HG03108 (cell line): ENCODE data around the gene TNFRSF14.
"Not testable (repeated sequence)": the region's sequence is repeated elsewhere in the genome, so short reads cannot be mapped to it uniquely, and the experiment has no call there.

ENCODE experiments used
- ATAC-seq: cut with Tn5 transposase; IDR thresholded peaks from one replicate; pipeline ENCODE4 v1.9.1; 2021; ENCODE audit warnings: moderate library complexity; ENCODE audit not compliant: unreplicated experiment

Gene TNFRSF14

GRCh38 chr1:2566101-2567045 lies 10.2 kb downstream of the TNFRSF14 start:
- ATAC-seq: no peak

DNA sequence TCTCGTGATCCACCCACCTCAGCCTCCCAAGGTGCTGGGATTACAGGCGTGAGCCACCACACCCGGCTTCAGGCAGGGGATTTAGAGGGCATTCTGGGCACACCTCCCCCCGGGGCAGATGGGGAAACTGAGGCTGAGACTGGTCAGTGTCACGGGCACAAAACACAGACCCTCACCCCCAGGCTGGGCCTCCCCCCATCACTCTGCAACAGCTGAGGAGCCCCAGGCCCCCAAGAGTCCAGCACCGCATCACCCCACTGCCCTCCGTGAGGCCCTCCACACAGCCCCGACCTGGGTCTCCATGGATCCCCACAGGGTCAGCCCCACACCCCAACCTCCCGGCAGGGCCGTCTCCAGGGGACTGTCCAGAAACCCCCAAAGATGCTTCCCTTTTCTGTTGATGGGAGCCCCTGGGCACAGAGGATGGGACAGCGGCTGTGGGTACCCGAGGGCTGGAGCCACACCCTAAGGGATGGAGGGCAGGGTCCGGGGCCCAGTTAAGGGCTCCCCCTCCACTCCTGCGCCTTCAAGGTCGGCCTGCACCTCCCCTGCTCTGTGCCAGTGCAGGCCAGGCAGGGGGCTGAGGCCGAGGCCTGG lies 11.0 kb downstream of the TNFRSF14 start:
- no peak for ATAC-seq

- ATAC-seq: not testable (repeated sequence)
These were observed 12.1 kb downstream of the TNFRSF14 start for GRCh38 chr1:2568187-2568816.

DNA sequence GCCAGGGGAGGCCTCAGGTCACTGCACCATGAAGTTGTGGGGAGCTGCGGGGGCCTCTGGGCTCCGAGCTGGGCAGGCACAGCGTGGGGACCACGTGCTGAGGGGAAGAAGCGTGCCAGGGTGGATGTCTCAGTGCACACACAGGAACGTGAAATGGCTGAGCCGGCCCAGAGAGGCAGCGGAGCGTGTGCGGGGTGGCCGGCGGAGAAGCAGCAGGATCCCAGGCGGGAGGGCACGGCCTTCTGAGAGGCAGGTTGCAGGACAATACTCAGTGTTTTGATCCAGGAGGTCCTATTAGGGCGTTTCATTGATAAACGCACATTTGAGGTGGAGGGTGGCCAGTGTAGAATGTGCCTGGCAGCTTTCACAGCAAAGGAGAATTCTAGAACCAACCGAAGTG lies 12.9 kb downstream of the TNFRSF14 start:
- no peak for ATAC-seq

GRCh38 chr1:2569703-2570102 lies 13.5 kb downstream of the TNFRSF14 start:
- ATAC-seq: not testable (repeated sequence)

DNA sequence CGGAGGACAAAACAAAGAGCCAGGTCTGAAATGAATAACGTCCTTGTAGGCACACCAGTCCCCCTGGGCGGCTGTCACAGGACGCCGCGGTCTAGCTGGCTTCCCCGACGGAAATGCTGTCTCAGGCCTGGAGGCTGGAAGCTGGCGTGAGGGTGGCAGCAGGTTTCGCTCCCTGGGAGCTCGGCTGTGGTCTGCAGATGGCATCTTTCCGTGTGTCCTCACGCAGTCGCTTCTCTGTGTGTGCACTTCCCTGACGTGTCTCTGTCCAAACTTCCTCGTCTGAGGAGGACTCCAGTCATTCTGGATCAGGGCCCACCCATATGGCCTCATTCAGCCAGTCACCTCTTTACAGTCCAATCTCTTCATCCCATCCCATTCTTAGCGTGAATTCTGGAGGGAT lies 14.2 kb downstream of the TNFRSF14 start:
- no peak for ATAC-seq

DNA sequence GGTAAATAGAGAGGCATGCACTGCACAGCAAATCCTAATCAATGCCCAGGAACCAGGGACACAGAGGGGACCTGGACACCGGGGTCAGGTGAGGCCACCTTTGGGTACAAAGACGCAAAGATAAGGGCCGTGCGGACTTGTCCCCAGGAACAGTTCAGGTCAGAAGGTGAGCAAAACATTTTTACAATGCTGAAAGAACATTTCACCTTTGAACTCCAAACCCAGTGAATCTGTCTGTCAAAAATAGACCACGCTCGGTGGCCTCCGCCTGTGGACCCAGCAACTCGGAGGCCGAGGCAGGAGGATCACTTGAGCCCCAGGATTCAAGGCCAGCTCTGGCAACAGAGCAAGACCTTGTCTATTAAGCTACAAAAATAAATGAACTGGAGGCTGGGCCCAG lies 15.2 kb downstream of the TNFRSF14 start:
- no peak for ATAC-seq

DNA sequence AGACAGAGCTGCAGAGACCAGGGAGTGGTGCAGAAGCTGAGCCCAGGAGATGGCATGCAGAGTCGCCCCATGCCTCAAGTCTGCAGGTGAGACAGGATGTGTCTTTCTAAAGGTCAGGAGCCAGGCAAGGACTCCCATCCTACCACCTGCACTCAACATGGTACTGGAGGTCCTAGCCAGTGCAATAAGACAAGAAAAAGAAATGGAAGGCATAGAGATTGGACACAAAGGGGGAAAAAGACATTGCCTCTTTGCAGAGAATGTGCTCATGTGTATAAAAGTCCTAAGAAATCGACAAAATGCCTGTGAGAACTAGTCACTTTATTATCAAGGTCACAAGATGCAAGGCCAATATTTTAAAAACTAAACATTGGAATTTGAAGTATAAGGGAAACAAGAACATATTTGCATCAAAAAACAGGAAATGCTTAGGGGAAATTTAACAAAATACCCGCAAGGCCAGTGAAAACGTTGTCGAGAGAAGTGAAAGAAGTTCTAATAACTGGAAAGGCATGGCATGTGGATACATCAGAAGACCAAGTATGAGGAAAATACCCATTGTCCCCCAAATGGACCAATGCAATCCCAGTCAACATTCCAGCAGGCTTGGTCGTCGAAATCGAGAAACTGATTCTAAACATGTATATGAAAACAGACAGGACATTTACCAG lies 17.2 kb downstream of the TNFRSF14 start:
- ATAC-seq: no peak

- no peak for ATAC-seq
These were observed 18.2 kb downstream of the TNFRSF14 start for GRCh38 chr1:2574350-2574749.

GRCh38 chr1:2575801-2576663 lies 19.9 kb downstream of the TNFRSF14 start:
- ATAC-seq: no peak

GRCh38 chr1:2577565-2578075 lies 21.4 kb downstream of the TNFRSF14 start:
- peak; percentile 22 for ATAC-seq

- ATAC-seq: no peak
These were observed 22.6 kb downstream of the TNFRSF14 start for GRCh38 chr1:2578758-2579118.

- ATAC-seq: no peak
These were observed 24.5 kb downstream of the TNFRSF14 start for GRCh38 chr1:2580691-2581090.

GRCh38 chr1:2582391-2582790 lies 26.2 kb downstream of the TNFRSF14 start:
- no peak for ATAC-seq

DNA sequence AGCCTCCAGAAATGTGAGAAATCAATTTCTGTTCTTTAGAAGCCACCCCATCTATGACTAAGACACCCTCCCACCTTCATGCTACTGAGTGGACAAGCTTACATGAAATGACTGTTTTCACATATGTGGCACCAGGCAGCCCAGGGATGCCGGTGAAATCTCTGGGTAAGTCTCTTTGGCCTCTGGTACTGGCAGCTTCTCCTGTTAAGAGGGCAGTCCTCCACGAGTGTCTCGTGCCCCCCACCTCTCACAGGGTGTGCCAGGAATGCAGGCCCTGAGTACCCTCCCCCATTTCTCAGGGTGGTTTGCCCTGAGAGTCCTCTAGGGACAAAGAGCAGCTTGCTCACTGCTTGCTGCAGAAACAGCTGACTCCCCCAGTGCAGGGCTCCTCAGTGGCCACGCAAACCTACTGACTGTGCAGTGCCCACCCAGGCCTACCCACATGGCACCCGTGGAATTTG lies 27.2 kb downstream of the TNFRSF14 start:
- no peak for ATAC-seq

- ATAC-seq: no peak
These were observed 27.7 kb downstream of the TNFRSF14 start for GRCh38 chr1:2583871-2584351.

- no peak for ATAC-seq
These were observed 28.6 kb downstream of the TNFRSF14 start for GRCh38 chr1:2584686-2585317.

DNA sequence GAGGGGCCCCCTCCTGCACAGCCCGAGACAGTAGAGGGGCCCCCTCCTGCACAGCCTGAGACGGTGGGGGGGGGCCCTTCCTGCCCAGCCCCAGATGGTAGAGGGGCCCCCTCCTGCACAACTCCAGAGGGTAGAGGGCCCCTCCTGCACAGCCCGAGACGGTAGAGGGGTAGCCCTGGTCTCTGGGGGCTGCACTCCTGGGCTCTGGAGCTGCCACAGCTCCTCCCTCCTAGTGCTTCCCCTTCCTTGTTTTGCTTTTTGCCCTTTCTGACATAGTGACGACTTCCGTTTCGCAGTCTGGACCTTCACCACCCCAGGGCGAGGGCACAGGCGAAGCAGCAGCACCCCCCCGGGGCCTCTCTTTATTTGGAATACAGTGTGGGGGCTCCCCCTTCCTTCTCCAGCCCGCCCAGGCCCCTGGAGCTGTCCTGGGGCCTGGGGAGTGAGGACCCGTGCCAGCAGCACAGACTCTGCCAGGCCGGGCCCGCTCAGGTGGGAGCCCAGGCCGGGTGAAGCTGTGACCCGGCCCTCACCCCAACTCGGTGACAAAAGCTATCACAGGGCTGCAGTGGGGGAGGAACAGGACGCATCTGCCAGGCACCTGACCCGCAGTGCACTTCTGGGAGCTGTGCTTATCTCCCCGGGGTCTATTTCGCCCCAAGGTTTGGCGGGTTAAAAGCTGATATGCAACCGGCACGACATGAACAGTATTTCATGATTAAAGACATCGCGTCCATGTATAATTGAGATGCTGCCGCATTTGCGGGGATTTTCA lies 29.3 kb downstream of the TNFRSF14 start:
- ATAC-seq: peak; percentile 36
